Tibial nerve (tissue), 4 donors: ENCODE results near the gene OR8A1. TPM values are rescaled to one million over a fixed set of nuclear protein-coding genes. Genes with fewer than 3 reads are reported as not detected.
"Not testable (repeated sequence)": the region's sequence is repeated elsewhere in the genome, so short reads cannot be mapped to it uniquely, and the experiment has no call there.

ENCODE experiments used
- DNase-seq, 2 donors: peaks; one replicate each; pipeline ENCODE4 v3.0.0-alpha.2; 2019; ENCODE audit warnings: low spot score in 2 of 2
- H3K27ac ChIP-seq, 4 donors: fragments of 200-600 bp; sonication (generic) in 3 of 4; one replicate each; pipeline ENCODE4 v1.5.1; 2017 to 2019; ENCODE audit warnings: mild to moderate bottlenecking in 1 of 4
- H3K27me3 ChIP-seq, 2 donors: fragments of 200-600 bp; sonication (generic) in 1 of 2; one replicate each; pipeline versions ENCODE4 v1.5.1 to v1.6.0; 2017 to 2019
- H3K36me3 ChIP-seq, 3 donors: fragments of 200-600 bp; sonication (generic); one replicate each; pipeline ENCODE4 v1.5.1; 2018 to 2019
- H3K4me1 ChIP-seq, 4 donors: fragments of 200-600 bp; sonication (generic) in 3 of 4; one replicate each; pipeline ENCODE4 v1.5.1; 2017 to 2019
- H3K4me3 ChIP-seq, 4 donors: fragments of 200-600 bp; sonication (generic) in 3 of 4; one replicate each; pipeline ENCODE4 v1.5.1; 2017 to 2019; ENCODE audit warnings: mild to moderate bottlenecking in 1 of 4, moderate library complexity in 1 of 4
- H3K9me3 ChIP-seq, 4 donors: fragments of 200-600 bp; sonication (generic) in 3 of 4; one replicate each; pipeline ENCODE4 v1.5.1; 2017 to 2019
- CTCF ChIP-seq, 5 experiments: fragments of 200-600 bp in 3 of 5; fragments of 450-650 bp in 2 of 5; sonication (generic) in 3 of 5; IDR thresholded peaks; one replicate each; pipeline ENCODE4 v1.5.1; 2016 to 2019; ENCODE audit warnings: antibody characterized with exemption in 5 of 5, mild to moderate bottlenecking in 3 of 5, moderate library complexity in 2 of 5
- EP300 ChIP-seq, 2 donors: sonication (generic); formaldehyde crosslinking; IDR thresholded peaks; one replicate each; pipeline ENCODE4 v1.6.1; 2017; ENCODE audit warnings: antibody characterized with exemption in 2 of 2, mild to moderate bottlenecking in 1 of 2
- POLR2A ChIP-seq, 2 donors: fragments of 450-650 bp; IDR thresholded peaks; one replicate each; pipeline ENCODE4 v1.6.1; 2017; ENCODE audit warnings: antibody characterized with exemption in 2 of 2, mild to moderate bottlenecking in 2 of 2, moderate library complexity in 2 of 2
- WGBS, 2 donors: methylation state at CpG; one replicate each; pipeline ENCODE4 v1.1.5; 2018; 5-methylcytosine and 5-hydroxymethylcytosine counted together
- total RNA-seq, 4 donors: library from RNA; depleted of rRNA; stranded (reverse); fragments of >200 nt; gene quantifications; one replicate each; pipeline ENCODE4 v1.1.0, GENCODE V29; 2016

OR8A1 gene
- total RNA-seq, 4 donors from 2014 or later, result not detected

- no peaks in the 10 kb centered on the region for H3K36me3 ChIP-seq
- TF ChIP-seq POLR2A (IDR thresholded peaks at IDR 0.05) (no peak), CTCF (IDR thresholded peaks at IDR 0.05) (no peak), EP300 (IDR thresholded peaks at IDR 0.05) (no peak)
- no peaks in the 10 kb centered on the region for H3K9me3 ChIP-seq
- 42 to 50% methylated on average over 5 of the region's 5 CpGs for WGBS, 2 donors
- no peak overlapping the region for H3K27ac ChIP-seq
- peaks cover 0 to 2% of the 10 kb centered on the region in 2 donors for H3K27me3 ChIP-seq
- DNase-seq, result no peak
- no peak overlapping the region for H3K4me3 ChIP-seq
- H3K4me1 ChIP-seq, result no peaks in the 10 kb centered on the region
These were observed 31.0 kb downstream of the OR8A1 start for GRCh38 chr11:124600621-124601320.

GRCh38 chr11:124602193-124602592, 32.4 kb downstream of the OR8A1 start:
- H3K27me3 ChIP-seq, result peaks cover 0 to 2% of the 10 kb centered on the region in 2 donors
- H3K27ac ChIP-seq, result no peak overlapping the region
- H3K4me3 ChIP-seq, result no peak overlapping the region
- DNase-seq, result no peak
- no peaks in the 10 kb centered on the region for H3K36me3 ChIP-seq
- no peaks in the 10 kb centered on the region for H3K4me1 ChIP-seq
- TF ChIP-seq CTCF (IDR thresholded peaks at IDR 0.05) (no peak), POLR2A (IDR thresholded peaks at IDR 0.05) (no peak), EP300 (IDR thresholded peaks at IDR 0.05) (no peak)
- WGBS, 2 donors, result 80 to 89% methylated on average over 3 of the region's 3 CpGs
- no peaks in the 10 kb centered on the region for H3K9me3 ChIP-seq

- H3K4me3 ChIP-seq, DNase-seq, H3K9me3 ChIP-seq, H3K4me1 ChIP-seq, H3K27ac ChIP-seq, H3K36me3 ChIP-seq, H3K27me3 ChIP-seq: not testable (repeated sequence)
- WGBS, 2 donors, result 72 to 77% methylated on average over 3 of the region's 3 CpGs
These were observed 32.9 kb downstream of the OR8A1 start for GRCh38 chr11:124602723-124603122.

GRCh38 chr11:124605719-124606118, 35.9 kb downstream of the OR8A1 start:
- H3K36me3 ChIP-seq, result no peaks in the 10 kb centered on the region
- TF ChIP-seq POLR2A (IDR thresholded peaks at IDR 0.05) (no peak), EP300 (IDR thresholded peaks at IDR 0.05) (no peak), CTCF (IDR thresholded peaks at IDR 0.05) (no peak)
- 82 to 89% methylated on average over 3 of the region's 3 CpGs for WGBS, 2 donors
- H3K4me3 ChIP-seq, result no peak overlapping the region
- H3K27ac ChIP-seq, result no peak overlapping the region
- H3K4me1 ChIP-seq, result no peaks in the 10 kb centered on the region
- H3K27me3 ChIP-seq, result no peaks in the 10 kb centered on the region
- H3K9me3 ChIP-seq, result no peaks in the 10 kb centered on the region
- no peak for DNase-seq

- Histone ChIP-seq H3K27me3 (no peaks in the 10 kb centered on the region), H3K4me3 (no peak overlapping the region), H3K36me3 (no peaks in the 10 kb centered on the region), H3K4me1 (no peaks in the 10 kb centered on the region), H3K9me3 (no peaks in the 10 kb centered on the region), H3K27ac (no peak overlapping the region)
- TF ChIP-seq POLR2A (IDR thresholded peaks at IDR 0.05), result no peak
- no peak for TF ChIP-seq EP300 (IDR thresholded peaks at IDR 0.05)
- no peak for TF ChIP-seq CTCF (IDR thresholded peaks at IDR 0.05)
- no peak for DNase-seq
These were observed 38.4 kb downstream of the OR8A1 start for GRCh38 chr11:124608147-124608546.

GRCh38 chr11:124610295-124610694, 40.5 kb downstream of the OR8A1 start:
- H3K4me1 ChIP-seq, result no peaks in the 10 kb centered on the region
- TF ChIP-seq POLR2A (IDR thresholded peaks at IDR 0.05) (no peak), EP300 (IDR thresholded peaks at IDR 0.05) (no peak), CTCF (IDR thresholded peaks at IDR 0.05) (no peak)
- H3K27ac ChIP-seq, result no peak overlapping the region
- DNase-seq, result no peak
- H3K9me3 ChIP-seq, result no peaks in the 10 kb centered on the region
- no peaks in the 10 kb centered on the region for H3K36me3 ChIP-seq
- H3K27me3 ChIP-seq, result peaks cover 0 to 7% of the 10 kb centered on the region in 2 donors
- 81 to 82% methylated on average over 2 of the region's 2 CpGs for WGBS, 2 donors
- no peak overlapping the region for H3K4me3 ChIP-seq
